A549 (cell line): ENCODE measurements around the gene FCHO2. TPM values are rescaled to one million over a fixed set of nuclear protein-coding genes. Genes with fewer than 3 reads are reported as not detected.
A peak's percentile ranks its signal among the peaks of the same experiment; 100 is the strongest.
"Not testable (repeated sequence)": the region's sequence is repeated elsewhere in the genome, so short reads cannot be mapped to it uniquely, and the experiment has no call there.

Experiments
- ATAC-seq, 2 experiments: fragments of 200-7000 bp in 1 of 2; fragments of >200 bp in 1 of 2; cut with Nextera tagmentation in 1 of 2; cut with Tn5 transposase in 1 of 2; 3 replicates each; pipeline versions ENCODE4 v1.8.0 to v1.9.1; 2018 to 2020; ENCODE audit warnings: mild to moderate bottlenecking in 1 of 2, moderate library complexity in 1 of 2
- CTCF ChIA-PET: fragments of 300-600 bp; sonication (Branson Sonifier 250); formaldehyde crosslinking; extraction: SDS; loops from one replicate; lab custom pipeline; 2021; ENCODE audit warnings: antibody characterized with exemption, inconsistent platforms; lab: Yijun Ruan, JAX
- POLR2A ChIA-PET: fragments of 350-600 bp; formaldehyde crosslinking; extraction: SDS; loops from one replicate; lab custom pipeline; 2021; ENCODE audit warnings: antibody characterized with exemption, inconsistent platforms; lab: Yijun Ruan, JAX
- DNase-seq, 2 experiments: peaks; one replicate each; pipeline versions ENCODE4 v3.0.0 to v3.0.0-alpha.2; 2011 to 2016; ENCODE audit warnings: low read depth in 1 of 2, low spot score in 1 of 2
- FAIRE-seq: peaks from 2 replicates; lab custom pipeline; 2011; peaks lifted over from hg19 to GRCh38; lab: Jason Lieb, UNC
- H3K27ac ChIP-seq, 2 experiments: fragments of >200 bp; sonication (Bioruptor Twin); formaldehyde crosslinking; 3 replicates each; pipeline ENCODE4 v1.5.1; 2016 to 2017
- H3K4me1 ChIP-seq: fragments of >200 bp; sonication (Bioruptor Twin); formaldehyde crosslinking; 3 replicates; pipeline ENCODE4 v1.6.1; 2016
- H3K4me2 ChIP-seq: fragments of >200 bp; sonication (Bioruptor Twin); formaldehyde crosslinking; 3 replicates; pipeline ENCODE4 v1.6.1; 2016
- H3K4me3 ChIP-seq: fragments of >200 bp; sonication (Bioruptor Twin); formaldehyde crosslinking; 3 replicates; pipeline ENCODE4 v1.5.1; 2016
- H3K9me3 ChIP-seq: fragments of >200 bp; sonication (Bioruptor Twin); formaldehyde crosslinking; 3 replicates; pipeline ENCODE4 v1.6.1; 2016
- CHD2 ChIP-seq: fragments of 150-350 bp; IDR thresholded peaks from 2 replicates; pipeline ENCODE4 v1.6.1; 2014; ENCODE audit warnings: low read length; ENCODE audit not compliant: partially characterized antibody
- FOSL2 ChIP-seq, 2 experiments: fragments of 450-650 bp in 1 of 2; fragments of >200 bp in 1 of 2; sonication (Bioruptor Twin) in 1 of 2; formaldehyde crosslinking; IDR thresholded peaks; 2 replicates each; pipeline versions ENCODE4 v1.5.0 to v1.6.1; 2016 to 2020; ENCODE audit warnings: mild to moderate bottlenecking in 1 of 2, moderate library complexity in 1 of 2
- FOXS1 ChIP-seq: fragments of 250-450 bp; sonication (Bioruptor Pico); IDR thresholded peaks from 2 replicates; pipeline ENCODE4 v1.5.0; 2020; ENCODE audit warnings: mild to moderate bottlenecking, moderate library complexity
- GATA3 ChIP-seq: IDR thresholded peaks from 2 replicates; pipeline ENCODE4 v1.6.1; 2012; ENCODE audit warnings: borderline replicate concordance
- HEYL ChIP-seq: fragments of 250-450 bp; sonication (Bioruptor Pico); IDR thresholded peaks from 2 replicates; pipeline ENCODE4 v1.8.0; 2021; ENCODE audit warnings: mild to moderate bottlenecking, moderate library complexity
- HOXB5 ChIP-seq: fragments of 250-450 bp; sonication (Bioruptor Pico); IDR thresholded peaks from 2 replicates; pipeline ENCODE4 v1.5.0; 2020; ENCODE audit warnings: mild to moderate bottlenecking, moderate library complexity
- JUN ChIP-seq, 2 experiments: fragments of >200 bp; sonication (Bioruptor Twin); formaldehyde crosslinking; IDR thresholded peaks; 2 replicates in 1 of 2; 3 replicates in 1 of 2; pipeline ENCODE4 v1.6.1; 2016 to 2017
- KDM5A ChIP-seq: fragments of 200-600 bp; sonication (generic); IDR thresholded peaks from 2 replicates; pipeline ENCODE4 v1.6.1; 2016; ENCODE audit warnings: antibody characterized with exemption, mild to moderate bottlenecking
- MAFK ChIP-seq: fragments of 450-650 bp; IDR thresholded peaks from 2 replicates; pipeline ENCODE4 v1.6.1; 2014; ENCODE audit not compliant: partially characterized antibody
- POLR2A ChIP-seq: IDR thresholded peaks from 2 replicates; pipeline ENCODE4 v1.6.1; 2012; ENCODE audit warnings: mild to moderate bottlenecking, low read length
- RAD21 ChIP-seq, 2 experiments: fragments of >200 bp in 1 of 2; sonication (Bioruptor Twin) in 1 of 2; formaldehyde crosslinking in 1 of 2; IDR thresholded peaks in 1 of 2; conservative IDR thresholded peaks in 1 of 2; 2 replicates in 1 of 2; 3 replicates in 1 of 2; pipeline ENCODE4 v1.6.1; 2012 to 2018; ENCODE audit warnings: inconsistent platforms in 1 of 2
- SMC3 ChIP-seq: fragments of >200 bp; sonication (Bioruptor Twin); formaldehyde crosslinking; IDR thresholded peaks from 3 replicates; pipeline ENCODE4 v1.6.1; 2018; ENCODE audit warnings: inconsistent platforms
- SREBF2 ChIP-seq: fragments of 450-650 bp; IDR thresholded peaks from 2 replicates; pipeline ENCODE4 v1.6.1; 2014; ENCODE audit warnings: mild to moderate bottlenecking, moderate library complexity
- TFCP2L1 ChIP-seq: fragments of 250-450 bp; sonication (Bioruptor Pico); IDR thresholded peaks from 2 replicates; pipeline ENCODE4 v1.5.0; 2021; ENCODE audit warnings: mild to moderate bottlenecking
- ZFP36 ChIP-seq: fragments of 450-650 bp; IDR thresholded peaks from 2 replicates; pipeline ENCODE4 v1.6.1; 2014; ENCODE audit warnings: borderline replicate concordance; ENCODE audit not compliant: partially characterized antibody
- ZNF302 ChIP-seq: fragments of 250-450 bp; sonication (Bioruptor Pico); IDR thresholded peaks from 2 replicates; pipeline ENCODE4 v1.9.0; 2021; ENCODE audit warnings: inconsistent platforms, mild to moderate bottlenecking, moderate library complexity
- WGBS: methylation state at CpG from one replicate; pipeline ENCODE4 v1.1.6; 2017; ENCODE audit errors: missing lambda C conversion rate; 5-methylcytosine and 5-hydroxymethylcytosine counted together
- polyA plus RNA-seq, 4 experiments: library from polyadenylated mRNA; depleted of rRNA in 3 of 4; stranded (reverse); fragments of >200 nt; fragmentation: RNase III in 1 of 4; extraction: RNeasy Plus Mini Kit Qiagen cat#74134 plus additional on column Dnase treatment in 1 of 4; gene quantifications; 2 replicates in 3 of 4; 3 replicates in 1 of 4; pipeline ENCODE4 v1.2.3, GENCODE V29; 2011 to 2017
- TF ChIP-seq, protein P1 (sequence below): IDR thresholded peaks from 2 replicates; pipeline ENCODE4 v1.6.1; 2012
- TF ChIP-seq, protein P2 (sequence below): fragments of 150-350 bp; IDR thresholded peaks from 2 replicates; pipeline ENCODE4 v1.6.1; 2014; ENCODE audit warnings: low read depth, mild to moderate bottlenecking, low read length
- TF ChIP-seq, protein P3 (sequence below): fragments of >200 bp; sonication (Bioruptor Twin); formaldehyde crosslinking; IDR thresholded peaks from 2 replicates; pipeline ENCODE4 v1.6.1; 2016

The FCHO2 gene
- polyA plus RNA-seq, 2 of the 4 experiments (the other 2 are of a cell fraction), result 9.1 to 14.9 TPM

DNA sequence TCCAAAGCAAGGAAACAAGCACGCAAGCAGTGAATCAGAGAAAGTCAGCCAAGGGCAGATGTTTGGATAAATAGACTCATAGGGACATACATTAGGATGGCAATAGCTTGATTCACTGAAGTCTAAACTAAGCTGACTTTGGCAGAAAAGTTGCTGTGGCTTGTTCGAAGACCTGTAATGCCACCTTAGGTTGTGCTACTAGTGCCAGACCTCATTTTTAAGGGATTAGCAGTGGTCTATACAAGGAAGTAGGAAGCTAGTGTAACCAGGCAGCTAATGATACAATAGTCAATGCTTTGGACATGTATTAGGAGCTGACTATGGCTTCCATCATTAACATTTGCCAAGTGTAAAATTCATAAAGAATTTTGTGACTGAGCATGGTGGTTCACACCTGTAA is 63.1 kb downstream of the FCHO2 start:
- no peak overlapping the region for H3K27ac ChIP-seq
- ChIA-PET POLR2A (no interaction called here), CTCF (interaction anchor here (1.2 to 1.3 kb wide), 2 partner anchors 9 to 13 kb away, joined by 4 read pairs; no protein-coding TSS in a partner anchor)
- H3K4me3 ChIP-seq, result no peak overlapping the region
- H3K9me3 ChIP-seq, result no peaks in the 10 kb centered on the region
- ATAC-seq (no peak), DNase-seq (no peak), FAIRE-seq (no peak)
- 92% methylated on average over 2 of the region's 2 CpGs for WGBS
- no peaks in the 10 kb centered on the region for H3K4me1 ChIP-seq
- no peak overlapping the region for H3K4me2 ChIP-seq
- TF ChIP-seq FOSL2 (IDR thresholded peaks at IDR 0.05) (no peak), FOSL2 (CRISPR knock-in tag; IDR thresholded peaks at IDR 0.05) (no peak), MAFK (no peak), CHD2 (no peak), HEYL (CRISPR knock-in tag) (no peak), POLR2A (no peak), JUN (IDR thresholded peaks at IDR 0.05) (no peak), HOXB5 (no peak), KDM5A (no peak), SMC3 (no peak), FOXS1 (CRISPR knock-in tag) (no peak)
- TF ChIP-seq, protein P1, sequence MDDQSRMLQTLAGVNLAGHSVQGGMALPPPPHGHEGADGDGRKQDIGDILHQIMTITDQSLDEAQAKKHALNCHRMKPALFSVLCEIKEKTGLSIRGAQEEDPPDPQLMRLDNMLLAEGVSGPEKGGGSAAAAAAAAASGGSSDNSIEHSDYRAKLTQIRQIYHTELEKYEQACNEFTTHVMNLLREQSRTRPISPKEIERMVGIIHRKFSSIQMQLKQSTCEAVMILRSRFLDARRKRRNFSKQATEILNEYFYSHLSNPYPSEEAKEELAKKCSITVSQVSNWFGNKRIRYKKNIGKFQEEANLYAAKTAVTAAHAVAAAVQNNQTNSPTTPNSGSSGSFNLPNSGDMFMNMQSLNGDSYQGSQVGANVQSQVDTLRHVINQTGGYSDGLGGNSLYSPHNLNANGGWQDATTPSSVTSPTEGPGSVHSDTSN, result no peak
- TF ChIP-seq, protein P2, sequence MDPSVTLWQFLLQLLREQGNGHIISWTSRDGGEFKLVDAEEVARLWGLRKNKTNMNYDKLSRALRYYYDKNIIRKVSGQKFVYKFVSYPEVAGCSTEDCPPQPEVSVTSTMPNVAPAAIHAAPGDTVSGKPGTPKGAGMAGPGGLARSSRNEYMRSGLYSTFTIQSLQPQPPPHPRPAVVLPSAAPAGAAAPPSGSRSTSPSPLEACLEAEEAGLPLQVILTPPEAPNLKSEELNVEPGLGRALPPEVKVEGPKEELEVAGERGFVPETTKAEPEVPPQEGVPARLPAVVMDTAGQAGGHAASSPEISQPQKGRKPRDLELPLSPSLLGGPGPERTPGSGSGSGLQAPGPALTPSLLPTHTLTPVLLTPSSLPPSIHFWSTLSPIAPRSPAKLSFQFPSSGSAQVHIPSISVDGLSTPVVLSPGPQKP, result no peak
- TF ChIP-seq, all 56 proteins: peak for 0

DNA sequence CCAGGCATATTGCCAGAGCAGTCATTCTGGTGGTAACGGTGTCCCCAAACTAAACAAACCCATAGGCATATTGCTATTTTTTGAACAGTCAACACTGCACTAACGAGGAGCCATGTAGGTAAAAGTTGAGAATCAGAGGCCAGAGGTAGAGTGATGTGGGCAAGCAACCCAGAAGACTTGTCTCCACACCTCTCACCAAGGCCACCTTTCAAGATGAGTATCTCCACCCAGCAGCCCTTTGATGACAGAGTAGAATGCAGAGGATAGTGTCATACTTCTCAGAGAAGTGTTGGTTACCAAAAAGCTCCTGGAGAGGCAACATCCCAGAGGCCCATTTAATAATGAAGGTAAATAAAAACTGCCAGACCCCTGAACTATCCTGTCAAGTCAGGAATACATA is 63.9 kb downstream of the FCHO2 start:
- POLR2A ChIA-PET, result no interaction called here
- no peak for FAIRE-seq
- WGBS, result 94% methylated on average over 2 of the region's 2 CpGs
- Histone ChIP-seq H3K4me3 (no peak overlapping the region), H3K4me1 (no peaks in the 10 kb centered on the region), H3K9me3 (no peaks in the 10 kb centered on the region), H3K27ac (no peak overlapping the region), H3K4me2 (no peak overlapping the region)
- CTCF ChIA-PET, result no interaction called here
- no peak for ATAC-seq
- DNase-seq, result no peak
- no peak for TF ChIP-seq FOXS1 (CRISPR knock-in tag)
- no peak for TF ChIP-seq SREBF2
- no peak for TF ChIP-seq KDM5A
- no peak for TF ChIP-seq ZNF302
- TF ChIP-seq, protein P3, sequence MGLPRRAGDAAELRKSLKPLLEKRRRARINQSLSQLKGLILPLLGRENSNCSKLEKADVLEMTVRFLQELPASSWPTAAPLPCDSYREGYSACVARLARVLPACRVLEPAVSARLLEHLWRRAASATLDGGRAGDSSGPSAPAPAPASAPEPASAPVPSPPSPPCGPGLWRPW, result no peak
- TF ChIP-seq HEYL (CRISPR knock-in tag), result no peak
- no peak for TF ChIP-seq FOSL2 (IDR thresholded peaks at IDR 0.05)
- no peak for TF ChIP-seq FOSL2 (CRISPR knock-in tag; IDR thresholded peaks at IDR 0.05)
- TF ChIP-seq ZFP36, result no peak
- TF ChIP-seq TFCP2L1, result no peak
- no peak for TF ChIP-seq RAD21 (conservative IDR thresholded peaks at IDR 0.05 in 1 of 2, IDR thresholded peaks at IDR 0.05 in 1 of 2)

DNA sequence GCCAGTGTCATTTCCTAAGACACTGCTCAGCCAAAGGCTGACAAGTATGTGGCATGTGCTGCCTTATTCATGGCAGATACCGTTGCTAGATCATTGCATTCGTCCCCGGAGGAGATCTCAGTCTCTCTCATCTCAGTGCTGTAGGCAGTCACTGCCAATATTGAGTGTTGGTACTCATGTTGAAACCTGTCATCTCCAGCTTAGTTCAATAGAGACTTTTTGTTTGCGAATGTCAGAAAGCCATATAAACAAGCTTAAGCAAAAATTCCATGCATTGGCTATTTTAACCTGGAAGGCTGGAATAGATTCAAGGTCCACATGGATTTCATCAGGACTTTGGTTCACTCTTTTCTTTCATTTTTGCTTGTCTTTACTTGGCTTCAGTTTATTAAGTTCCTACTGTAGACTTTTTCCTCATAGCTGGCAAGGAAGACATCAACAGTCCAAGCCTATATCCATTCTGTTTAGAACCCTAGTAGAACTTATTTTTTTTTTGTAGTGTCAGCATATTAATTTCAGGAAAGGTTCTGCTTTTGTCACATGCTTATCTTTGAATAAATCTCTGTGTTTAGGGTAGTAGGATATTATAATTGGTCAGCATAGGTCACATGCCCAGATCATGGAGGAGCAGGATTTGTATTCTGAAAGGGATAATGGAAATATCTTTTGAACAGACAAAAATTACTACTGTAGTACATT is 66.8 kb downstream of the FCHO2 start:
- DNase-seq (no peak), FAIRE-seq (no peak), ATAC-seq (no peak)
- Histone ChIP-seq H3K4me3 (no peak overlapping the region), H3K4me2 (no peak overlapping the region), H3K27ac (no peak overlapping the region), H3K4me1 (no peaks in the 10 kb centered on the region), H3K9me3 (no peaks in the 10 kb centered on the region)
- no peak for TF ChIP-seq GATA3
- peak; percentile 97 for TF ChIP-seq MAFK
- 94% methylated on average over 4 of the region's 4 CpGs for WGBS
- POLR2A ChIA-PET, result no interaction called here
- CTCF ChIA-PET, result no interaction called here

DNA sequence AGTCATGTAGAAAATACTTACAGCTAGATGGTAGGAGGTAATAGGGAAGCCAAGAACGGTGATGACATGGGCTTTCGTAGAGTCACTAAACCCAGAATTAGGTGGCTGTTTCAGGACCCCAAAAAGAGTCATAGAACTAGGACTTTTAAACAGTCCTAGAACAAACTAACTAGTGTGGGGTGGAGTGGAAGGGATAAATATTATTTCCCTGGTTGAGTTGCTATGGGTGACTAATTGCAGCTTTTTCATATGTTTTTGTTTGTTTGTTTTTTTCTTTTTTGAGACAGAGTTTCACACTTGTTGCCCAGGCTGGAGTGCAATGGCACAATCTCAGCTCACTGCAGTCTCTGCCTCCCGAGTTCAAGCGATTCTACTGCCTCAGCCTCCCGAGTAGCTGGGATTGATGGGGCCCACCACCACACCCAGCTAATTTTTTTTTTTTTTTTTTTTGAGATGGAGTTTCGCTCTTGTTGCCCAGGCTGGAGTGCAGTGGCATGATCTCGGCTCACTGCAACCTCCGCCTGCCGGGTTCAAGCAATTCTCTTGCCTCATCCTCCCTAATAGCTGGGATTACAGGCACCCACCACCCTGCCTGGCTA is 69.2 kb downstream of the FCHO2 start:
- ATAC-seq, result peak; percentile 50 to 56; a peak in 3 of 6 replicates
- POLR2A ChIA-PET, H3K9me3 ChIP-seq, H3K4me2 ChIP-seq, H3K27ac ChIP-seq, FAIRE-seq, H3K4me1 ChIP-seq, H3K4me3 ChIP-seq: not testable (repeated sequence)
- 96% methylated on average over 9 of the region's 9 CpGs for WGBS
- DNase-seq, result peak in 1 of 2 experiments; percentile 23
- CTCF ChIA-PET, result interaction anchor here (0.6 to 1.0 kb wide), 3 partner anchors 46 to 582 kb away, joined by 3 read pairs; no protein-coding TSS in a partner anchor
